ENCODE results near the gene SYT7. TPM values are rescaled to one million over a fixed set of nuclear protein-coding genes. Genes with fewer than 3 reads are reported as not detected.
"Not testable (repeated sequence)": the region's sequence is repeated elsewhere in the genome, so short reads cannot be mapped to it uniquely, and the experiment has no call there.

The SYT7 gene
- total and polyA plus RNA-seq, 11 donors, result 12.4 to 34.7 (median 17.4) TPM

- ATAC-seq, result peak in 2 of 4 donors; percentile 24 to 28
- Histone ChIP-seq H3K9me3 (no peaks in the 10 kb centered on the region), H3K27ac (peak overlapping the region in 2 of 12 donors; percentile 2 to 37), H3K36me3 (no peaks in the 10 kb centered on the region), H3K4me1 (peaks cover 0 to 35% (median 12%) of the 10 kb centered on the region in 12 donors), H3K4me3 (no peak overlapping the region), H3K27me3 (no peaks in the 10 kb centered on the region)
- intact Hi-C loops (cut with DNase I), result loop anchor here in 3 of 10 donors (5.0 to 10.0 kb wide), 3 partner anchors 36 to 254 kb away; no protein-coding TSS in a partner anchor
- TF ChIP-seq POLR2A (IDR thresholded peaks at IDR 0.05), result no peak
- TF ChIP-seq CTCF (IDR thresholded peaks at IDR 0.05), result no peak
- 23 to 43% (median 37%) methylated on average over 6 to 7 of the region's 7 CpGs for WGBS, 4 donors
- peak in 2 of 5 donors; percentile 46 to 50 for DNase-seq
These were observed 99.9 kb downstream of the SYT7 start for GRCh38 chr11:61480994-61481335.

- 79 to 83% (median 80%) methylated on average over 15 of the region's 15 CpGs for WGBS, 4 donors
- no peak for DNase-seq
- intact Hi-C loops (cut with DNase I), result loop anchor here in 3 of 10 donors (5.0 to 10.0 kb wide), 3 partner anchors 37 to 254 kb away; no protein-coding TSS in a partner anchor
- Histone ChIP-seq H3K36me3 (no peaks in the 10 kb centered on the region), H3K27me3 (no peaks in the 10 kb centered on the region), H3K4me3 (no peak overlapping the region), H3K4me1 (peaks cover 0 to 35% (median 12%) of the 10 kb centered on the region in 12 donors), H3K27ac (peak overlapping the region in 2 of 12 donors; percentile 2 to 22), H3K9me3 (no peaks in the 10 kb centered on the region)
- no peak for TF ChIP-seq POLR2A (IDR thresholded peaks at IDR 0.05)
- no peak for ATAC-seq
These were observed 100.4 kb downstream of the SYT7 start for GRCh38 chr11:61480261-61480993.

GRCh38 chr11:61479360-61480058 lies 101.4 kb downstream of the SYT7 start:
- intact Hi-C loops (cut with DNase I), result loop anchor here in 9 of 10 donors (2.0 to 10.0 kb wide), 11 partner anchors 33 to 255 kb away; no protein-coding TSS in a partner anchor
- not testable (repeated sequence) for H3K27ac ChIP-seq, H3K27me3 ChIP-seq, ATAC-seq, H3K36me3 ChIP-seq, H3K4me3 ChIP-seq, H3K9me3 ChIP-seq, DNase-seq
- H3K4me1 ChIP-seq, result peaks cover 0 to 35% (median 12%) of the 10 kb centered on the region in 12 donors
- 89 to 95% (median 91%) methylated on average over 11 of the region's 11 CpGs for WGBS, 4 donors

GRCh38 chr11:61477727-61478148 lies 103.1 kb downstream of the SYT7 start:
- intact Hi-C loops (cut with DNase I), result loop anchor here (1.0 to 10.0 kb wide), 18 partner anchors 32 to 257 kb away; partner anchors contain the start of gene SYT7 (in 1 of the 10)
- ATAC-seq, result peak in 3 of 4 donors; percentile 27 to 44 (median 32)
- DNase-seq, result peak in 4 of 5 donors; percentile 41 to 63 (median 52)
- H3K4me1 ChIP-seq, result peaks cover 0 to 40% (median 13%) of the 10 kb centered on the region in 12 donors
- H3K27ac ChIP-seq, result peak overlapping the region in 5 of 12 donors; percentile 7 to 58 (median 34)
- no peaks in the 10 kb centered on the region for H3K27me3 ChIP-seq
- TF ChIP-seq POLR2A (IDR thresholded peaks at IDR 0.05), result no peak
- peak; percentile 89 to 96 (median 93) for TF ChIP-seq CTCF (IDR thresholded peaks at IDR 0.05)
- 2 to 4% (median 4%) methylated on average over 15 to 18 of the region's 18 CpGs for WGBS, 4 donors
- peaks cover 0 to 7% (median 0%) of the 10 kb centered on the region in 12 donors for H3K9me3 ChIP-seq
- H3K36me3 ChIP-seq, result peaks cover 0 to 6% (median 0%) of the 10 kb centered on the region in 9 donors
- H3K4me3 ChIP-seq, result no peak overlapping the region

Measured in heart left ventricle (tissue), 16 donors.